ENCODE data around the gene SDF4.

Gene SDF4

GRCh38 chr1:1216770-1217620, 14.8 kb downstream of the SDF4 start:
- no peaks in the 10 kb centered on the region for H3F3A ChIP-seq (ENCODE audit: insufficient read depth)
- TF ChIP-seq EZH2phosphoT487 (conservative IDR thresholded peaks at IDR 0.05; ENCODE audit: low read length) (no peak), CTCF (IDR thresholded peaks at IDR 0.05; ENCODE audit: insufficient read depth, low read length, poor library complexity, severe bottlenecking) (no peak)
- H3K4me3 ChIP-seq (ENCODE audit: insufficient read depth, low read length, poor library complexity, severe bottlenecking), result no peak overlapping the region
- no peaks in the 10 kb centered on the region for H3K27me3 ChIP-seq (ENCODE audit: low read length)
- no peak overlapping the region for H3K4me2 ChIP-seq (ENCODE audit: low read depth, low read length, poor library complexity, severe bottlenecking)
- H3K9me3 ChIP-seq (ENCODE audit: insufficient read depth, low read length), result no peaks in the 10 kb centered on the region
- no peak overlapping the region for H3K9ac ChIP-seq (ENCODE audit: low read length)
- H4K20me1 ChIP-seq (ENCODE audit: low read depth, low read length), result no peaks in the 10 kb centered on the region
- no peaks in the 10 kb centered on the region for H3K9me2 ChIP-seq (replicated peaks; ENCODE audit: insufficient read depth, low read length)
- H3K36me3 ChIP-seq (ENCODE audit: low read length), result no peaks in the 10 kb centered on the region
- no peaks in the 10 kb centered on the region for H3K79me2 ChIP-seq (ENCODE audit: insufficient read depth, low read length)
- H3K27ac ChIP-seq (ENCODE audit: low read depth, low read length), result no peak overlapping the region
- H2AFZ ChIP-seq (ENCODE audit: low read depth, low read length, severe bottlenecking), result no peak overlapping the region

GRCh38 chr1:1215881-1216605, 15.8 kb downstream of the SDF4 start:
- Histone ChIP-seq H3K36me3 (ENCODE audit: low read length) (no peaks in the 10 kb centered on the region), H3F3A (ENCODE audit: insufficient read depth) (no peaks in the 10 kb centered on the region), H3K27me3 (ENCODE audit: low read length) (no peaks in the 10 kb centered on the region), H3K79me2 (ENCODE audit: insufficient read depth, low read length) (no peaks in the 10 kb centered on the region), H3K4me2 (ENCODE audit: low read depth, low read length, poor library complexity, severe bottlenecking) (no peak overlapping the region), H3K9me3 (ENCODE audit: insufficient read depth, low read length) (no peaks in the 10 kb centered on the region), H3K9ac (ENCODE audit: low read length) (no peak overlapping the region), H3K9me2 (replicated peaks; ENCODE audit: insufficient read depth, low read length) (no peaks in the 10 kb centered on the region), H3K27ac (ENCODE audit: low read depth, low read length) (no peak overlapping the region), H3K4me3 (ENCODE audit: insufficient read depth, low read length, poor library complexity, severe bottlenecking) (no peak overlapping the region), H4K20me1 (ENCODE audit: low read depth, low read length) (no peaks in the 10 kb centered on the region), H2AFZ (ENCODE audit: low read depth, low read length, severe bottlenecking) (no peak overlapping the region)
- TF ChIP-seq EZH2phosphoT487 (conservative IDR thresholded peaks at IDR 0.05; ENCODE audit: low read length) (no peak), CTCF (IDR thresholded peaks at IDR 0.05; ENCODE audit: insufficient read depth, low read length, poor library complexity, severe bottlenecking) (no peak)

GRCh38 chr1:1215080-1215676, 16.6 kb downstream of the SDF4 start:
- no peaks in the 10 kb centered on the region for H3F3A ChIP-seq (ENCODE audit: insufficient read depth)
- H3K27ac ChIP-seq (ENCODE audit: low read depth, low read length), result no peak overlapping the region
- no peaks in the 10 kb centered on the region for H3K36me3 ChIP-seq (ENCODE audit: low read length)
- no peak overlapping the region for H2AFZ ChIP-seq (ENCODE audit: low read depth, low read length, severe bottlenecking)
- no peak for TF ChIP-seq EZH2phosphoT487 (conservative IDR thresholded peaks at IDR 0.05; ENCODE audit: low read length)
- TF ChIP-seq CTCF (IDR thresholded peaks at IDR 0.05; ENCODE audit: insufficient read depth, low read length, poor library complexity, severe bottlenecking), result no peak
- no peak overlapping the region for H3K4me3 ChIP-seq (ENCODE audit: insufficient read depth, low read length, poor library complexity, severe bottlenecking)
- no peak overlapping the region for H3K9ac ChIP-seq (ENCODE audit: low read length)
- H3K9me3 ChIP-seq (ENCODE audit: insufficient read depth, low read length), result no peaks in the 10 kb centered on the region
- H4K20me1 ChIP-seq (ENCODE audit: low read depth, low read length), result no peaks in the 10 kb centered on the region
- H3K27me3 ChIP-seq (ENCODE audit: low read length), result no peaks in the 10 kb centered on the region
- H3K79me2 ChIP-seq (ENCODE audit: insufficient read depth, low read length), result no peaks in the 10 kb centered on the region
- H3K4me2 ChIP-seq (ENCODE audit: low read depth, low read length, poor library complexity, severe bottlenecking), result no peak overlapping the region
- no peaks in the 10 kb centered on the region for H3K9me2 ChIP-seq (replicated peaks; ENCODE audit: insufficient read depth, low read length)

Data from SU-DHL-6 (cell line).